SKM-1 treated with dmso at 0.1 percent for 144 hours (cell line): Measurements from ENCODE around the gene CDCP1.

Experiments used
- DNase-seq: peaks from one replicate; lab custom pipeline; 2025; ENCODE audit not compliant: unreplicated experiment; lab: John Stamatoyannopoulos, UW

The CDCP1 gene, protein sequence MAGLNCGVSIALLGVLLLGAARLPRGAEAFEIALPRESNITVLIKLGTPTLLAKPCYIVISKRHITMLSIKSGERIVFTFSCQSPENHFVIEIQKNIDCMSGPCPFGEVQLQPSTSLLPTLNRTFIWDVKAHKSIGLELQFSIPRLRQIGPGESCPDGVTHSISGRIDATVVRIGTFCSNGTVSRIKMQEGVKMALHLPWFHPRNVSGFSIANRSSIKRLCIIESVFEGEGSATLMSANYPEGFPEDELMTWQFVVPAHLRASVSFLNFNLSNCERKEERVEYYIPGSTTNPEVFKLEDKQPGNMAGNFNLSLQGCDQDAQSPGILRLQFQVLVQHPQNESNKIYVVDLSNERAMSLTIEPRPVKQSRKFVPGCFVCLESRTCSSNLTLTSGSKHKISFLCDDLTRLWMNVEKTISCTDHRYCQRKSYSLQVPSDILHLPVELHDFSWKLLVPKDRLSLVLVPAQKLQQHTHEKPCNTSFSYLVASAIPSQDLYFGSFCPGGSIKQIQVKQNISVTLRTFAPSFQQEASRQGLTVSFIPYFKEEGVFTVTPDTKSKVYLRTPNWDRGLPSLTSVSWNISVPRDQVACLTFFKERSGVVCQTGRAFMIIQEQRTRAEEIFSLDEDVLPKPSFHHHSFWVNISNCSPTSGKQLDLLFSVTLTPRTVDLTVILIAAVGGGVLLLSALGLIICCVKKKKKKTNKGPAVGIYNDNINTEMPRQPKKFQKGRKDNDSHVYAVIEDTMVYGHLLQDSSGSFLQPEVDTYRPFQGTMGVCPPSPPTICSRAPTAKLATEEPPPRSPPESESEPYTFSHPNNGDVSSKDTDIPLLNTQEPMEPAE

DNA sequence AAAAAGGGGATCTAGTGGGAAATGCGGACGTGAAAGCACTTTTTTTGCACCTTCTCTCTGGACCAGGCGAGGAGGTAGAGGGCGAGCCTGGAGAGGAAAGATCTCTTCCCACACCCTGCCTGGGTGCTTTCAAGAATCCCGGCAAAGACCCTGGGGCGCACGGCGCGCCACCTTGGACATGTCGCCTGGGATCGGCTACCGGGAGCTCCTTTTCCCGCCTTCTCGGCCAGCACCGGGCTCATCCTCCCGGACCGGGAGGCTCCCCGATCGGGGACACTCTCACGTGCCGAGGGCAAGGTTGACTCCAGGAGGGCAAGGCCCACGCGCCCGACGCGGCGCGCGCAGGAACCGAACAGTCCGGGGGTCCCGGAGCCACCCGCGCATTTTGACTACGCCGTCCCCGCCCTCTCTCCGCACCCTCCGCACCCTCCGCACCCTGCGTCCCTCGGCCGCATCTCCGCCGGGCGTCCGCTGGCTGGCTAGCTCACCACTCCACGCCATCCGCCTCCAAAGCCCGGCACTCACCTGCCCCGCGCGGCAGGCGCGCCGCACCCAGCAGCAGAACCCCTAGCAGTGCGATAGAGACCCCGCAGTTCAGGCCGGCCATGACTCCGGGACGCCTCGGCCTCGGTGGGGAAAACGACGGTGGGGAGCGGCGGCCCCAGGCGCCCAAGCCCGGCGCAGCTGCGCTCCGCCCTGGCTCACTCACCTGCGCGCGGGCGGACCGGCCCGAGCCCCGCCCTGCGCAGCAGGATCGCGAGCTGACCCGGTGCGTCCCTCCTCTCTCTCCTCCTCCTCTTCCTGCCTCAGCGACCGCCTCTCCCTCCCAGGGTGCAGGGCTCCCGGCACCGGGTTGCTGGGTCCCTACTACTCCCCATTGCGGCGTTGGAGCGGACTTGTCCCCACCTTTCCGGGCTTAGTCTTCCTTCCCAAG is at the start of gene CDCP1:
Gene CDCP1 (minus strand): TSS at position 698 of the 934 bp plus-strand sequence. CDS start 91 bp downstream, at position 607.
- no peak for DNase-seq

DNA sequence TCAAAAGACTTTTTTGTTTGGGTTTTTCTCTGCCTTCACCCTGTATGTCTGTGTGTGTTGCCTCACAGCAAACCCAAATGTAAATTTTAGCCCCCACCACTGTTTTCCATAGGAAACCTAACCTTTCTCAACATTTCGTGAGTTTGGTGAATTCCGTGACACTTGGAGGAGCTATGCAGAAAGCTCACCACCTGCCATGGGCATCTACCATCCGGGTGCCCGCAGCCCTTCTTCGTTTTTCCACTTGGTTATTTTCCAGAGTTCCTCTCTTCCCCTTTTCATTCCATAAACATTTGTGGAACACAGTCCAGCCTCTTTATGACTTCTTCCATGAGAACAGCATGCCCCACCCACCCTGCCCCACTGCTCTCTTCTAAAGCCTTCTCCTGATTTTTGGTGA is 48.6 kb upstream of the CDCP1 start:
- no peak for DNase-seq

DNA sequence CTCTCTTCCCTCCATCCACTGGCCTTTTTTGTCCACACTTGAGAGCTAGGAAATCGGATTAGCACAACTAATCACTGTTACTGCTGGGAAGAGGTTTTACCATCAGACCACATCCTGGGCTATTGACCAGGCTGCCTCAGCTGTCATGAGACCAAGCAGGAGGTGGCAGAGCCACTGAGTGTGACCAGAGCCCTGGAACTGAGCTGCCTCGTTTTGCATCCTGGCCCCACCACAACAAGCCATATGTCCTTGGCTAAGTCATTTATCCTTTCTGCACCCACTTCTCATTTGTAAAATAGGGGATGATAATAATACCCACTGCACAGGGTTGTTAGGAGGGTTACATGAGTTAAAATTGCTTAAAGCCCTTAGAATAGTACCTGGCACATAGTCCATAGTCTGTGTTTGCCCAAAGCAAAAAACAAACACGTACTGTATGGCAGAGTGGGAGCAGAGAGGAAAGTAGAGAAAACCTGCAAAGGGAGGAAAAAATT is 45.8 kb upstream of the CDCP1 start:
- no peak for DNase-seq

DNA sequence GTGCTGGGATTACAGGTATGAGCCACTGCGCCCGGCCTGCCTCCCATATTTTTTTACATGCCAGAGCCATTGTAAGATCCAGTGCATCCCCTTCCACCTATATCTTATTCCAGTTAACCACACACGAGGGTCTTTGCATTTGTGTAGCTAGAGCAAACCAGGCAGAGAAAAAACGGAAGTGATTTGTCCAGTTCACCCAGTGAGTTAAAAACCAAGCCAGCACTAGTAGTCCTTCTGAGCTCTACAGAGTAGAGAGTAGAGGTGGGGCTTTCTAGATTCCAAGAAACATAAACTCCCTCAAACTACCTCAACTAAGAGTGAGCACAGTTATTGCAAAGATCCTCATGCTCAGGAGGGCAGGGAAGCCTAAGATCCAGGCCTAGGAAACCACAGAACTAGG is 45.2 kb upstream of the CDCP1 start:
- DNase-seq, result no peak

DNA sequence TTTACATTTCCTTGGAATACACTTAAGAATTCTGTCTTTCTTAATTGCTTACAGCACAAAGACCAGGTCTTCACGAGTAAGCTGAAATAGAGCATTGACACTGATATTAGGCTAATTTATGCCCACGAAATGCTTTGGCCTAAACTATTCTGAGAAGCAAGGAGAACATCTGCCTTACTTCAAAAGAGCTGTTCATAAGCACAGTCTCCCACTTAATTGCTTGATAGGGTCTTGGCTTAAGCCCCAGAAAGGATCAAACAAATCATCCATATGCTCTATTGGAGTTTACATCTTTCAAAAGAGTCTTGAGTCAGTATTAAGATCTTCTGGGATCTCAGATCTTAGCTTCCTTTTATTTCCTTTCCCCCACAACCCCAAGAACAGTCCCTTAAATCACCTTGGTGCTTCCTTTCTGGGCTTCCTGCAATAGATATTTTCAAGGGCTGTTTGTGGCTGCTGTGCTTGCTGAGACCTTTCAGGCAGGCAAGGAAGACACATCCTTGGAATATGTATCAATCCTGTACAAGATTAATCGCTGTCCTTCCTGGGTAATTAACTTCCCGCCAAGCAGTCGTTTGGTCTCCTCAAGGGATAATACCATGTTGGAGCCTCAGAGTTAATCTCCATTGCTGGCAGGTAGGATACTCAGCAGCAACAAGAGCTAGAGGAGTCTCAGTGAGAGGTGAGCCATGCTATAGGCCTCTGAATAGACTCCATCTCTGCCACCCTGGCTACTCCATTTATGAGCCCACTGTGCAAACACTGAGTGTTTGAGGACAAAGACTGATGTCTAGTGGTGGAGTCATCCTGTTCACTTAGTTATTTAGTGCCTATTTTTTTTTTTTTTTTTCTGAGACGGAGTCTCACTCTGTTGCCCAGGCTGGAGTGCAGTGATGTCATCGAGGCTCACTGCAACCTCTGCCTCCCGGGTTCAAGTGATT is 42.8 kb upstream of the CDCP1 start:
- no peak for DNase-seq

DNA sequence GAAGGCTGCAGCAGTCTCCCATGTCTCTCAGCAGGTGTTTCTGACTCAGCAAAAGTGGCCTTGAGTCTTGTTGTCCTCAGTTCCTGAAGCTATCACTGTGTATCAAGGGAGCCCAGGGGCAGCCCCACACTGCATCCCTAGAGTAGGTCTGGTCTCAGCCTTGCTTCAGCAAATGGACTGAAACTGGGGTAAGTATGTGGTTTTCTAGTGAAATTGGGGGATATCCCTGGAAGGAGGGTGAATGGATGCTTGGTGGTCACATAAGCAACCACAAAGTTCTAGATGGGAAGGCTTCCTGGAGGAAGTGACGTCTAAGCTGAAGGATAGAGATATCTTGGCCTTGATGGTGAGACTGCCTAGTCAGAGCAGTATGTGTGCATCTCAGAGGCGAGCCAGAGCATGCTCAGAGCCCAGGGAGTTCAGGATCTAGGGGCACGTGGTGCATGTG is 41.5 kb upstream of the CDCP1 start:
- no peak for DNase-seq

DNA sequence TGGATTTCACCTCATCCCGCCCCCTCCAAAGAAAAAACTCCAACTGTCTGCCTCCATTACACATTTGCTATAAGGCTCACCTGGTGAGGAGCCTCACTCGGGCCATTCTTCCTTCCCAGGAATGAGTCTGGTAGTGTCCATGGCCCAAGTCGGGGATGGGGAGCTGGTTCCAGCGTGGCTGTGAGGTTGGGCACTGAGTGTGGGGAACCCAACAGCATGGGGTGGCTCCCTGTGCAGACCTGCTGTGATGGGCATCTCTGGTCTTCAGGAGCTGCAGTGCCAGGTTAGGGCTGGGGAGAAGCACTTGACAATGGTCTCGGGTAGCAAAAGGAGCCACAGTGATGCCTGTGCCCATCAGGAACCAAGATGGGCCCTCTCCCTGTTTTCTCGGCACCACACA is 40.7 kb upstream of the CDCP1 start:
- no peak for DNase-seq

DNA sequence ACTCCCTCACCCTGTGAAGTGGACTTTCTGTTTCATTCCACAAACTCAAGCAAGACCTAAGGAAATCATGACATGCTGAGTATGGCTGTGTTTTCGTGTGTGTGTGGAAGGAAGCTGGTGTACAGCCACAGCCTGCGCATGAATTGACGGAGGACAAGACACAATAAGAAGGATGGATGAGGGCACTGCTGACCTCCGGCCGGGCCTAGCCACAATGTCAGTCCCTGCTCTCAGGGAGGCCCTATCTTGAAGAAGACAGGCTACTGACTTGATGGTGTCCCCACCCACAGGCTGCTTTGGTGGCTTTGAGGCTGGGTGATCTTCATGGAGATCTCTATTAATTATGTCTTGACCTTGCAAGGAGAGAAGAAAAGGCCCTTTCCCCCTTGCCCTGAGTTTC is 39.3 kb upstream of the CDCP1 start:
- no peak for DNase-seq

DNA sequence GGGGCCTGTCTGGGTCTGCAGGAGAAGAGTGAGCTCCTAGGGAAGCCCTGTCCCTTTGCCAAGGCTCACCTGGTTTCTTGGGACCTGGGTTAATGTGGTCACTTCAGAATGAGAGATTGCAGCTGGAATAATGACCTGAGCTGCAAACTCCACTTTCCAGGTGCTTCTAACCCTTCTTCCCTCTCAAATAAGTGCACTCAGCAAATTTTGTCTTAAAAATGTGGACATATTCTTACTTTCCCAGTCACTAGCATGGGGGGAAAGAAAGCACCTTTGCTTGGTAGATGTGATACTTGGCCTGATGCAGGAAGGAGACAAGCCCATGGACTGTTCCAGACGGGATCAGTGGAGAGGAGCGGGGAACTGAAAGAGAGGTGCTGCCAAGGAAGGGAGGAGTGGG is 38.9 kb upstream of the CDCP1 start:
- DNase-seq, result no peak

DNA sequence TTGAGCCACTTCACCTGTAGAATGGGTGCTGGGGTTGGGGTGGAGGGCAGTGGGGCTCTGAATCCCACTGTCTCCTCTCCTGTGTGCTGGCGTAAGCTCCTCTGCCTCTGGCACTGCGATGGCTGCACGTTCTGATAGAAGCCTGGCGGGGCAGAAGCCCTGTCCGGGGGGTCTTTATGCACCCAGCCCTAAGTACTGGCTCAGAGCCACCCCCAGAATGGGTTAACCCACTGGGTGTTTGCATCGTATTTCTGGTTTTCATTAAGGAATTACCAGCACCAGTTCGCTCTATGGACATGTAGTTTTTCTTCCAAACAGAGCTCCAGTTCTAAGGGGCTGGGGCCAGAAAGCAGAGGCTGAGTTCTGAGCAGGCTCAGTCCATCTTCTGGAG is 37.7 kb upstream of the CDCP1 start:
- DNase-seq, result no peak

DNA sequence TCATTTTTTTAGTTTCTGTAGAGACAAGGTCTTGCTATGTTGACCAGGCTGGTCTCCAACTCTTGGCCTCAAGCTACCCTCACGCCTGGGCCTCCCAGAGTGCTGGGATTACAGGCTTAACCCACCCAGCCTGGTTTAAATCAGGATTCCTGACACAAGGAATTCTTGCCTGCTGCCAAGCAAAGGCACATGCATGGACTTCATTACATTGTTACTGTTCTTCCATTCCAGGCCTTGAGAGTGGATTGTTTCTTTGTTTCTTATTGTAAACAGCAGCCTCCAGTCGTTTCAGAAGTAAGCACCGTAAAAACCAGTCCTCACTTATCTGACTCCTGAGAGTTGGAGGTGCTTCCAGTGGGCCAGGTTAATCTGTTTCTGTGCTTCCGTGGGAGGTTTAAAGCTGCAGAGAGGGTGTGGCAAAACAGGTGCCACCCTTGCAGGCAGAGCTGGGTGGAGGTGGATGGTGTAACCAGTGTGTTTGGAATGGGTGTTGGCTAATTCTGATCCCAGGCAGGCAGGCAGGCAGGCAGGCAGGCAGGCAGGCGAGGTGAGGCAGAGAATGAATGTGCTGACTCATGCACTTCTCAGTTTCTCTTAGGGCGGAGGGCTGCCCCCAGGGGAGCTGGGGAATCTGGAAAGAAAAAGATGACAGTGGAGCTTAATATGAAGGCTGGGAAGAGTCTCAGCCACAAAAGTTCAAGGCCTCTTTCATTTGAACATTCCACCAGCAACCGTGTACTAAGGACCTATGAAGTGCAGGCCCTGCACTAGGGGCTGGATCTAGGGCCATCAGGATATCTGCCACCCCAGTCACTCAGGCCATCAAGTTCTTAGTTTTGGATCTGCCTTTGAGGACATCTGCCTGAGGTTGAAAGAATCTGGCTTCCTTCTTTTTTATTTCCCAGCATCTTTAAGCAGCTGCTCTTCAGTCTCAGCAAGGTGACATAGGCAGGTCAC is 37.0 kb upstream of the CDCP1 start:
- DNase-seq, result no peak

DNA sequence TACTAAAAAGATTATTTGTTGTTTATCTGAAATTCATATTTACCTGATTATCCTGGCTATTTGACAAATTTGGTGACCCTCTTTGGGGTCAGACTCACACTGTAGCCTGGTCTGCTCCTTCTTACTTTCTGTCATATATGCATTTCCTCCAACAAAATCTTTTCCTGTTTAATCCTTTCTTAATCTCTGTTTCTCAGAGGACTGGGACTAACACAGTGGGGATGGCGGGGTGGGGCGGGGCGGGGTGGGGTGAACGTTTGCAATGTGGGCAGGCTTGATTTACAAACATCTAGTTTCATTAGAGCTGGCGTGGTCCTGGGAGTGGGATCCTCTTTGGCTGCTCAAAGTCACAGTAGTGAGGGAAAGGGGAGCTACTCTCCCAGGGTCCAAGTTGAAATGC is 35.3 kb upstream of the CDCP1 start:
- no peak for DNase-seq

DNA sequence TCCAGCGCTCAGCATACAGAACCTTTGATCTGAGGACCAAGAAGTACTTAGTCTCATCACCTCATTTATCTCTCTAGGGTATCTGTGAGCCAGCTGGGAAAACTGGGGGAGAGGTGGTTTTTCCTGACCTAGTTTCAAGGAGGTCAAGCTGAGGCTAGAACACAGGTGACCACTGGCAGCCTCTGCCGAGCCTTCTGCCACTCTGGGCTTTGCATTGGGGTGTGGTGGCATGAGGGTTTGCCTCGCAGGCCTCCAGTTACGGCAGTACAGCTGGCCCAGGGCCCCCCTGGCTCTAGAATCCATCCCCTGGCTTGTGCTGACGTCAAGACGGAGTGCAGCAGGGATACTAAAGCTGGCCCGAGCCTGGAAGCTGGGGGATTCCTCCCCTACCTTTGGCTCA is 34.7 kb upstream of the CDCP1 start:
- DNase-seq, result no peak

DNA sequence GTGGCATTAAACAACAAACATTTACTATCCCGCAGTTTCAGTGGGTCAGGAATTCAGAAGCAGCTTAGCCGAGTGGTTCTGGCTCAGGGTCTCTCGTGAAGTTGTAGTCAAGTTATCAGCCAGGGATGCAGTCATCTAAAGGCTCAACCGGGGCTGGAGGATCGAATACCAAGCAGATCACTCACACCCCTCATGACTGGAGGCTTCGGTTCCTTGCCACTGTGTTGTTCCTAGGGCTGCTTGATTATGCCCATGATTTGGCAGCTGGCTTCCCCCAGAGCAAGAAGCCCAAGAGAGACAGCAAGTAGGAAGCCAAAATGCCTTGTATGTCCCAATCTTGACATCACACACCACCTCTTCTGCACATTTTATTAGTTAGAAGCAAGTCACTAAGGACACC is 33.9 kb upstream of the CDCP1 start:
- no peak for DNase-seq

DNA sequence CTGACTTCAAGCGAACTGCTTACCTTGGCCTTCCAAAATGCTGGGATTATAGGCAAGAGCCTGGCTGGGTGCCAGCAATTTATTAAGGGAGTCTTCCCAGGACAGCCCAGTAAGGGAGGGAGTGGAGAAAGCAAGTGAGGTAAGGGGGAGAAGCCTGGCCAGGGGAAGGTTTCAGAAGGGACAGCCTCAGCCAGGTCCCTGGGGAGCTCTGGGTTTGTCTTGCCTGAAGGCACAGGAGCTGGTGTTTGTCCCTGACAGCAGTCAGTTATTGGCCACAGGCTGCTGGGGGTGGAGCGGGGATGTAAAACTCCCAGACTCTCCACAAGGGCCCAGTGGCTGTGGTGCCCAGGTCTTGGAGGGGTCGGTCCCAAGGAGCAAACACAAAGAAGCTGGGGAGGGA is 33.0 kb upstream of the CDCP1 start:
- no peak for DNase-seq

DNA sequence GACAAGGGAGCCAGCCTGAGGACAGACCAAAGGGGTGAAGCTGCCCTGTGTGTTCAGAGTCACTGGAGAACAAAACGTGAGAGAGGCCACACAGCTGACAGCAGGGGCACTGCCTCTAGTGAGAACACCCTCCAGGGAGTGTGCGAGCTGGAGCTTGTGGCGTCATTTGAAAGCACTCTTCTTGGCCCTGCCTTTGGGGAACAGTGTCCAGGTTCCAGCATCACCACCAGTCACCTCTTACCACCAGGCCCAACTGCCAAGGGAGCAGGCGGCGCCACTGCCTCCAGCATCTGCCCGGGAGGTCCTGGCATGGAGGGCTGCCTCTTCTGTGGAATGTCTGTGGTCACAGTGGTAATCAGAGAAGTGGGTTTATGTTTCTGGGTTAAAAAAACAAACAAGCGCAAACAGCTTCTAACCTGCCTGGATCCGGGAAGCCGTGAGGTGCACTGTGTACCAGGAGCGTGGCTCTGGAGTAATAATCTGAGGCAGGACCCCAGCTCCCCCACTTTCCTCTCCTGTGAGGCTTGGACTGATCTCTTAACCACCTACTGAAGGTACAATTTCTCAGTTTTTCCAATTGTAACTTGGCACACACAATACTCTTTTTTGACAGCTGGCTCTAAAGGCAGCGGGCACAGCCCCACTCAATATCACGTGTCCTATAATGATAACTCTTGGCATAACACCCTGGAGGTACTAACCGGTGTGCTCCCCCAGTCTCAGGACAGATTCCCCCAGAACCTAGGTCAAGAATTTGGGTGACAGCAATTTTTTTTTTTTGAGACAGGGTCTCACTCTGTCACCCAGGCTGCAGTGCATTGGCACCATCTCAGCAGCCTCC is 32.2 kb upstream of the CDCP1 start:
- DNase-seq, result no peak

DNA sequence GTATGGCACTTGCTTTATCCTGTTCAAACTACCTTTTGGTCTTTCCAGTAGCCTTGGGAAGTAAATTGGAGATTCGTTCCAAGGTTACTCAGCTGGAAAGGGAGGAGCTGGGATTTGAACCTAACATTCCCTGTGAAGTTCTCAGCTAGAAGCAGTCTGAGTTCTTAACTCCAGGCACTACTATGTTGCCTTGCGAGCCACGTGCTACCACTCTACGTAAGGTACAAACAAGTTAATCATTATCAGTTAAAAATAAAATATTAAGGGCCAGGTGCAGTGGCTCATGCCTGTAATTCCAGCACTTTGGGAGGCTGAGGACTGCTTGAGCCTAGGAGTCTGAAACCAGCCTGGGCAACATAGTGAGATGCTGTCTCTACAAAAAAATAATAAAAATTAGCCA is 30.7 kb upstream of the CDCP1 start:
- no peak for DNase-seq

DNA sequence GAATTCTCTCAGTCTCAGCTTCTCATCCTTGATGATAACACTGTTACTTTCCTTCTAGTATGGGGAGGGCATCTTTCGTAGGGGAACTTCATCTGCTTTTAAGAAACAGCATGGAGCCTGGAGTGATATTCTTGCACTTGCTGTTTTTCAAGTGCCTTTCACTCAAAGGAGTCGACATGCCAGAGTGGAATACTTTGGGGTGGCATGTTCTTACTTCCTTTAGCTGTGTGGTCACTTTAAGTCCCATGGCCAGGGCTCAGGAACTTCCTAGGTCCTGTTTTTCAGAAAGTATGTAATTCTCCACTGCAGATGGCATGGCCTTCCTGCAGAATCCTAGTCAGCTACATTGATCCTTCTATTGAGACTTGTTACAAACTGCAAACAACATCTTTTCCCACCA is 28.1 kb upstream of the CDCP1 start:
- DNase-seq, result no peak
